CD4-positive, alpha-beta T cell treated with Interleukin-6 at 100 ng/mL for 8 hours (primary cell): ENCODE results near the gene PHC2.

Experiments used
- DNase-seq: peaks from one replicate; pipeline ENCODE4 v3.0.0-alpha.2; 2020; ENCODE audit warnings: mixed read lengths, low spot score

The PHC2 gene

GRCh38 chr1:33388805-33389771 lies 41.8 kb downstream of the PHC2 start:
- no peak for DNase-seq

GRCh38 chr1:33387625-33388024 lies 43.3 kb downstream of the PHC2 start:
- DNase-seq = no peak

GRCh38 chr1:33385251-33385650 lies 45.6 kb downstream of the PHC2 start:
- no peak for DNase-seq

GRCh38 chr1:33384040-33384812 lies 46.7 kb downstream of the PHC2 start:
- no peak for DNase-seq

GRCh38 chr1:33383489-33383888 lies 47.4 kb downstream of the PHC2 start:
- DNase-seq = no peak

GRCh38 chr1:33382661-33383415 lies 48.1 kb downstream of the PHC2 start:
- DNase-seq = no peak

GRCh38 chr1:33381977-33382376 lies 48.9 kb downstream of the PHC2 start:
- DNase-seq = no peak

- no peak for DNase-seq
Observed at GRCh38 chr1:33380811-33381210, 50.1 kb downstream of the PHC2 start.

- DNase-seq = no peak
Observed at GRCh38 chr1:33379631-33380354, 51.1 kb downstream of the PHC2 start.

- no peak for DNase-seq
Observed at GRCh38 chr1:33378976-33379375, 51.9 kb downstream of the PHC2 start.

GRCh38 chr1:33378524-33378923 lies 52.4 kb downstream of the PHC2 start:
- DNase-seq = no peak

- DNase-seq = no peak
Observed at GRCh38 chr1:33377756-33378155, 53.1 kb downstream of the PHC2 start.

GRCh38 chr1:33377013-33377412 lies 53.9 kb downstream of the PHC2 start:
- DNase-seq = peak; percentile 10

GRCh38 chr1:33375316-33375715 lies 55.6 kb downstream of the PHC2 start:
- DNase-seq = no peak

GRCh38 chr1:33374336-33375105 lies 56.4 kb downstream of the PHC2 start:
- no peak for DNase-seq

GRCh38 chr1:33373606-33374005 lies 57.3 kb downstream of the PHC2 start:
- no peak for DNase-seq

GRCh38 chr1:33372677-33373076 lies 58.2 kb downstream of the PHC2 start:
- no peak for DNase-seq

- DNase-seq = no peak
Observed at GRCh38 chr1:33372162-33372561, 58.7 kb downstream of the PHC2 start.

- no peak for DNase-seq
Observed at GRCh38 chr1:33371334-33371733, 59.6 kb downstream of the PHC2 start.

GRCh38 chr1:33370827-33371226 lies 60.1 kb downstream of the PHC2 start:
- DNase-seq = no peak

GRCh38 chr1:33370301-33370700 lies 60.6 kb downstream of the PHC2 start:
- no peak for DNase-seq
